ENCODE data around the gene FAM47C. TPM values are rescaled to one million over a fixed set of nuclear protein-coding genes. Genes with fewer than 3 reads are reported as not detected.

FAM47C gene
- total RNA-seq, 1 experiment from 2014 or later, result not detected

DNA sequence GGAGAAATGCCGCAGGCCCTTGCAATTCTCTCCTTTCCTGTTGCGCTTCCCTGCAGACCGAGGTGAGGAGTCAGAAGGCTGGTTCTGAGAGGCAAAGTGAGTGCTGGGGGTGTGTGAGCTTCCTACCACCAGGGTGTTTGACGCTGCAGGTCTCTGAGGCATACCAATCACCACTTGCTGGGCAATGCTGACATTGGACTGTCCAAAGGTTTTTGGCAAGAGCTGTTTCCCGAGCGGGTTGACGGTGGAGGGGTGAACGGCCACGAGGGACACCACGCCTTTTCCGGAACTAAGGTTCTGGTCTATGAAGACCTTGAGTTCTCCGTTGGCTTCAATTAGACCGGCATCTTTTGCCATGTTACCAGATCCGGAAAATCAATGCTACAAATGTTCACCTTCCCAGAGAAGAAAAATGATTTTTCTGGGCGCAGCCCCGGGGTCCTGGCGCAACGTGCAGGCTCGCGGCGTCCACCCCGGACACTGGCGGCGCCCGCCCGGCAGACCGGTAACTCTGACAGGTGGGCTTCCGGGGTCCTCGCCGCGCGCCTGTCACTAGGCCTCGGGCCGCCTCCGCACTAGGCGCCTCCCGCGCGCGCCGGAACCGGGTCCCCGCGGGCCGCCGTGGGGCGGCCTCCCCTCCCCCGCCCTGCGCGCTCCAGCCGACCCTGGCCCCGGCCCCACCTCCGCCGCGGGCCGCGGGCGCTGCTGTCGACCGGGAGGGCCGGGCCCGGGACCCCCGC lies 44.9 kb upstream of the FAM47C start:
- no peaks in the 10 kb centered on the region for H3K27me3 ChIP-seq (ENCODE audit: insufficient read depth, low read length)
- POLR2A ChIA-PET, result no interaction called here
- no peaks in the 10 kb centered on the region for H3K9me3 ChIP-seq (ENCODE audit: control insufficient read depth in 1 of 2, insufficient read depth in 1 of 2, low read depth in 1 of 2, low read length in 2 of 2)
- no peaks in the 10 kb centered on the region for H4K20me1 ChIP-seq (ENCODE audit: insufficient read depth)
- no peak overlapping the region for H3K4me2 ChIP-seq (ENCODE audit: low read length)
- intact Hi-C loops (cut with micrococcal nuclease), result no loop called here
- BruUV-seq (replicated peaks), result no TSS peak
- RAD21 ChIA-PET (ENCODE audit: low non-redundant PET in 1 of 2, low total read pairs in 2 of 2, uncharacterized antibody in 2 of 2, unreplicated experiment in 2 of 2), result no interaction called here
- no peaks in the 10 kb centered on the region for H3K36me3 ChIP-seq (ENCODE audit: control insufficient read depth in 1 of 2, insufficient read depth in 2 of 2, low read length in 2 of 2)
- H3K79me2 ChIP-seq (ENCODE audit: insufficient read depth, low read length), result no peaks in the 10 kb centered on the region
- H3K9ac ChIP-seq (ENCODE audit: low read length), result no peak overlapping the region
- TF ChIP-seq, protein P1, sequence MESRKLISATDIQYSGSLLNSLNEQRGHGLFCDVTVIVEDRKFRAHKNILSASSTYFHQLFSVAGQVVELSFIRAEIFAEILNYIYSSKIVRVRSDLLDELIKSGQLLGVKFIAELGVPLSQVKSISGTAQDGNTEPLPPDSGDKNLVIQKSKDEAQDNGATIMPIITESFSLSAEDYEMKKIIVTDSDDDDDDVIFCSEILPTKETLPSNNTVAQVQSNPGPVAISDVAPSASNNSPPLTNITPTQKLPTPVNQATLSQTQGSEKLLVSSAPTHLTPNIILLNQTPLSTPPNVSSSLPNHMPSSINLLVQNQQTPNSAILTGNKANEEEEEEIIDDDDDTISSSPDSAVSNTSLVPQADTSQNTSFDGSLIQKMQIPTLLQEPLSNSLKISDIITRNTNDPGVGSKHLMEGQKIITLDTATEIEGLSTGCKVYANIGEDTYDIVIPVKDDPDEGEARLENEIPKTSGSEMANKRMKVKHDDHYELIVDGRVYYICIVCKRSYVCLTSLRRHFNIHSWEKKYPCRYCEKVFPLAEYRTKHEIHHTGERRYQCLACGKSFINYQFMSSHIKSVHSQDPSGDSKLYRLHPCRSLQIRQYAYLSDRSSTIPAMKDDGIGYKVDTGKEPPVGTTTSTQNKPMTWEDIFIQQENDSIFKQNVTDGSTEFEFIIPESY (IDR thresholded peaks at IDR 0.05; ENCODE audit: extremely low read depth, insufficient replicate concordance, low read length), result no peak
- TF ChIP-seq, protein P2, sequence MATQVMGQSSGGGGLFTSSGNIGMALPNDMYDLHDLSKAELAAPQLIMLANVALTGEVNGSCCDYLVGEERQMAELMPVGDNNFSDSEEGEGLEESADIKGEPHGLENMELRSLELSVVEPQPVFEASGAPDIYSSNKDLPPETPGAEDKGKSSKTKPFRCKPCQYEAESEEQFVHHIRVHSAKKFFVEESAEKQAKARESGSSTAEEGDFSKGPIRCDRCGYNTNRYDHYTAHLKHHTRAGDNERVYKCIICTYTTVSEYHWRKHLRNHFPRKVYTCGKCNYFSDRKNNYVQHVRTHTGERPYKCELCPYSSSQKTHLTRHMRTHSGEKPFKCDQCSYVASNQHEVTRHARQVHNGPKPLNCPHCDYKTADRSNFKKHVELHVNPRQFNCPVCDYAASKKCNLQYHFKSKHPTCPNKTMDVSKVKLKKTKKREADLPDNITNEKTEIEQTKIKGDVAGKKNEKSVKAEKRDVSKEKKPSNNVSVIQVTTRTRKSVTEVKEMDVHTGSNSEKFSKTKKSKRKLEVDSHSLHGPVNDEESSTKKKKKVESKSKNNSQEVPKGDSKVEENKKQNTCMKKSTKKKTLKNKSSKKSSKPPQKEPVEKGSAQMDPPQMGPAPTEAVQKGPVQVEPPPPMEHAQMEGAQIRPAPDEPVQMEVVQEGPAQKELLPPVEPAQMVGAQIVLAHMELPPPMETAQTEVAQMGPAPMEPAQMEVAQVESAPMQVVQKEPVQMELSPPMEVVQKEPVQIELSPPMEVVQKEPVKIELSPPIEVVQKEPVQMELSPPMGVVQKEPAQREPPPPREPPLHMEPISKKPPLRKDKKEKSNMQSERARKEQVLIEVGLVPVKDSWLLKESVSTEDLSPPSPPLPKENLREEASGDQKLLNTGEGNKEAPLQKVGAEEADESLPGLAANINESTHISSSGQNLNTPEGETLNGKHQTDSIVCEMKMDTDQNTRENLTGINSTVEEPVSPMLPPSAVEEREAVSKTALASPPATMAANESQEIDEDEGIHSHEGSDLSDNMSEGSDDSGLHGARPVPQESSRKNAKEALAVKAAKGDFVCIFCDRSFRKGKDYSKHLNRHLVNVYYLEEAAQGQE (IDR thresholded peaks at IDR 0.05; ENCODE audit: low read depth), result no peak
- TF ChIP-seq POLR2AphosphoS5 (IDR thresholded peaks at IDR 0.05; ENCODE audit: low read depth, low read length), result no peak
- TF ChIP-seq, protein P3, sequence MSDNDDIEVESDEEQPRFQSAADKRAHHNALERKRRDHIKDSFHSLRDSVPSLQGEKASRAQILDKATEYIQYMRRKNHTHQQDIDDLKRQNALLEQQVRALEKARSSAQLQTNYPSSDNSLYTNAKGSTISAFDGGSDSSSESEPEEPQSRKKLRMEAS (IDR thresholded peaks at IDR 0.05), result no peak
- no peak for TF ChIP-seq RAD21 (IDR thresholded peaks at IDR 0.05; ENCODE audit: low read depth)
- no peak for TF ChIP-seq EZH2 (IDR thresholded peaks at IDR 0.05)
- TF ChIP-seq ZNF274 (IDR thresholded peaks at IDR 0.05; ENCODE audit: low read depth, low read length), result no peak
- no peak for TF ChIP-seq POLR2A (IDR thresholded peaks at IDR 0.05; ENCODE audit: borderline replicate concordance, extremely low read depth, insufficient read depth, insufficient read length)
- TF ChIP-seq SP1 (IDR thresholded peaks at IDR 0.05; ENCODE audit: low read depth), result no peak
- TF ChIP-seq, protein P4, sequence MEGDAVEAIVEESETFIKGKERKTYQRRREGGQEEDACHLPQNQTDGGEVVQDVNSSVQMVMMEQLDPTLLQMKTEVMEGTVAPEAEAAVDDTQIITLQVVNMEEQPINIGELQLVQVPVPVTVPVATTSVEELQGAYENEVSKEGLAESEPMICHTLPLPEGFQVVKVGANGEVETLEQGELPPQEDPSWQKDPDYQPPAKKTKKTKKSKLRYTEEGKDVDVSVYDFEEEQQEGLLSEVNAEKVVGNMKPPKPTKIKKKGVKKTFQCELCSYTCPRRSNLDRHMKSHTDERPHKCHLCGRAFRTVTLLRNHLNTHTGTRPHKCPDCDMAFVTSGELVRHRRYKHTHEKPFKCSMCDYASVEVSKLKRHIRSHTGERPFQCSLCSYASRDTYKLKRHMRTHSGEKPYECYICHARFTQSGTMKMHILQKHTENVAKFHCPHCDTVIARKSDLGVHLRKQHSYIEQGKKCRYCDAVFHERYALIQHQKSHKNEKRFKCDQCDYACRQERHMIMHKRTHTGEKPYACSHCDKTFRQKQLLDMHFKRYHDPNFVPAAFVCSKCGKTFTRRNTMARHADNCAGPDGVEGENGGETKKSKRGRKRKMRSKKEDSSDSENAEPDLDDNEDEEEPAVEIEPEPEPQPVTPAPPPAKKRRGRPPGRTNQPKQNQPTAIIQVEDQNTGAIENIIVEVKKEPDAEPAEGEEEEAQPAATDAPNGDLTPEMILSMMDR (IDR thresholded peaks at IDR 0.05 in 2 of 3, conservative IDR thresholded peaks at IDR 0.05 in 1 of 3; ENCODE audit: borderline replicate concordance in 1 of 3, insufficient read depth in 1 of 3, low read depth in 2 of 3, low read length in 2 of 3), result no peak
- no peak overlapping the region for H2AFZ ChIP-seq (ENCODE audit: low read depth, low read length, poor library complexity, severe bottlenecking)
- CTCF ChIA-PET, result no interaction called here
- no peak for ATAC-seq
- no peak overlapping the region for H3K27ac ChIP-seq (ENCODE audit: low read depth, low read length)
- no peak overlapping the region for H3K4me3 ChIP-seq (replicated peaks in 1 of 2; ENCODE audit: low read depth in 1 of 2, low read length in 2 of 2)
- H3K9me2 ChIP-seq (ENCODE audit: insufficient read depth), result no peaks in the 10 kb centered on the region
- no peak for DNase-seq (ENCODE audit: low read depth, low spot score)
- no peaks in the 10 kb centered on the region for H3K4me1 ChIP-seq (ENCODE audit: control insufficient read depth in 1 of 2, insufficient read depth in 2 of 2, low read length in 2 of 2)
